Skeletal muscle tissue (tissue), 4 donors: ENCODE results near the gene SMAD3. TPM values are rescaled to one million over a fixed set of nuclear protein-coding genes. Genes with fewer than 3 reads are reported as not detected.

Source experiments
- H3K27ac ChIP-seq: one replicate; pipeline ENCODE4 v1.7.0; 2013; ENCODE audit warnings: mild to moderate bottlenecking, low read depth, low read length, inconsistent platforms
- H3K27me3 ChIP-seq, 3 donors: one replicate each; pipeline ENCODE4 v1.7.0; 2013; ENCODE audit warnings: low read length in 3 of 3; ENCODE audit not compliant: control insufficient read depth in 3 of 3, insufficient read depth in 3 of 3
- H3K36me3 ChIP-seq, 3 donors: one replicate each; pipeline ENCODE4 v1.7.0; 2013; ENCODE audit warnings: low read length in 3 of 3; ENCODE audit not compliant: control insufficient read depth in 3 of 3, insufficient read depth in 3 of 3
- H3K4me1 ChIP-seq, 3 donors: one replicate each; pipeline ENCODE4 v1.7.0; 2013; ENCODE audit warnings: low read length in 3 of 3, mild to moderate bottlenecking in 3 of 3; ENCODE audit not compliant: control insufficient read depth in 3 of 3, insufficient read depth in 3 of 3
- H3K4me3 ChIP-seq, 3 donors: one replicate each; pipeline ENCODE4 v1.7.0; 2013; ENCODE audit warnings: low read length in 3 of 3
- H3K9ac ChIP-seq, 3 donors: one replicate each; pipeline ENCODE4 v1.7.0; 2013; ENCODE audit warnings: low read length in 3 of 3, mild to moderate bottlenecking in 3 of 3, moderate library complexity in 2 of 3, low read depth in 1 of 3
- H3K9me3 ChIP-seq, 3 donors: one replicate each; pipeline ENCODE4 v1.7.0; 2013; ENCODE audit warnings: low read length in 3 of 3; ENCODE audit not compliant: control insufficient read depth in 3 of 3
- total RNA-seq: library from RNA; depleted of rRNA; stranded (reverse); fragments of >200 nt; gene quantifications from one replicate; pipeline ENCODE4 v1.2.3, GENCODE V29; 2014
- donor health status: Osteomylitis.

The SMAD3 gene
- total RNA-seq, 1 donor from 2014 or later = 17.2 TPM

- no peaks in the 10 kb centered on the region for H3K27me3 ChIP-seq
- peaks cover 92 to 96% (median 93%) of the 10 kb centered on the region in 3 donors for H3K4me1 ChIP-seq
Measured at GRCh38 chr15:67079361-67079760, 14.0 kb downstream of the SMAD3 start.

GRCh38 chr15:67080118-67080899, 14.9 kb downstream of the SMAD3 start:
- H3K27me3 ChIP-seq = no peaks in the 10 kb centered on the region
- H3K36me3 ChIP-seq = peaks cover 0 to 3% (median 0%) of the 10 kb centered on the region in 3 donors
- H3K4me1 ChIP-seq = peaks cover 92 to 96% (median 94%) of the 10 kb centered on the region in 3 donors
- H3K4me3 ChIP-seq = peak overlapping the region; percentile 42 to 54 (median 47)
- peak overlapping the region; percentile 92 for H3K27ac ChIP-seq
- H3K9me3 ChIP-seq = no peaks in the 10 kb centered on the region
- peak overlapping the region; percentile 27 to 79 (median 47) for H3K9ac ChIP-seq

More at GRCh38 chr15:67079361-67079760, 14.0 kb downstream of the SMAD3 start:
- peaks cover 0 to 3% (median 0%) of the 10 kb centered on the region in 3 donors for H3K36me3 ChIP-seq
- no peaks in the 10 kb centered on the region for H3K9me3 ChIP-seq
- no peak overlapping the region for H3K4me3 ChIP-seq
- peak overlapping the region; percentile 92 for H3K27ac ChIP-seq
- no peak overlapping the region for H3K9ac ChIP-seq

- Histone ChIP-seq H3K9me3 (no peaks in the 10 kb centered on the region), H3K36me3 (peaks cover 0 to 3% (median 0%) of the 10 kb centered on the region in 3 donors), H3K4me1 (peaks cover 94 to 97% (median 95%) of the 10 kb centered on the region in 3 donors), H3K4me3 (peak overlapping the region; percentile 42 to 54 (median 47)), H3K9ac (peak overlapping the region; percentile 27 to 79 (median 58)), H3K27me3 (no peaks in the 10 kb centered on the region), H3K27ac (peak overlapping the region; percentile 92)
Measured at GRCh38 chr15:67080900-67081431, 15.6 kb downstream of the SMAD3 start.

- no peaks in the 10 kb centered on the region for H3K27me3 ChIP-seq
- no peaks in the 10 kb centered on the region for H3K36me3 ChIP-seq
- H3K4me3 ChIP-seq = peak overlapping the region in 1 of 3 donors; percentile 3
- peaks cover 93 to 97% (median 95%) of the 10 kb centered on the region in 3 donors for H3K4me1 ChIP-seq
- no peaks in the 10 kb centered on the region for H3K9me3 ChIP-seq
- H3K9ac ChIP-seq = peak overlapping the region in 2 of 3 donors; percentile 15 to 55
- H3K27ac ChIP-seq = peak overlapping the region; percentile 92
Measured at GRCh38 chr15:67082007-67082536, 16.7 kb downstream of the SMAD3 start.

GRCh38 chr15:67083135-67083762, 17.8 kb downstream of the SMAD3 start:
- Histone ChIP-seq H3K9ac (peak overlapping the region in 2 of 3 donors; percentile 18 to 39), H3K4me3 (no peak overlapping the region), H3K4me1 (peaks cover 94 to 97% (median 95%) of the 10 kb centered on the region in 3 donors), H3K36me3 (no peaks in the 10 kb centered on the region), H3K9me3 (no peaks in the 10 kb centered on the region), H3K27ac (peak overlapping the region; percentile 92), H3K27me3 (no peaks in the 10 kb centered on the region)

GRCh38 chr15:67084561-67084960, 19.2 kb downstream of the SMAD3 start:
- H3K4me1 ChIP-seq = peaks cover 95 to 97% (median 97%) of the 10 kb centered on the region in 3 donors
- H3K27me3 ChIP-seq = no peaks in the 10 kb centered on the region
- H3K36me3 ChIP-seq = no peaks in the 10 kb centered on the region
- no peaks in the 10 kb centered on the region for H3K9me3 ChIP-seq
- H3K27ac ChIP-seq = no peak overlapping the region
- peak overlapping the region in 1 of 3 donors; percentile 20 for H3K9ac ChIP-seq
- no peak overlapping the region for H3K4me3 ChIP-seq

GRCh38 chr15:67085237-67085817, 19.9 kb downstream of the SMAD3 start:
- no peaks in the 10 kb centered on the region for H3K36me3 ChIP-seq
- no peak overlapping the region for H3K27ac ChIP-seq
- peaks cover 94 to 97% (median 97%) of the 10 kb centered on the region in 3 donors for H3K4me1 ChIP-seq
- no peaks in the 10 kb centered on the region for H3K27me3 ChIP-seq
- H3K4me3 ChIP-seq = no peak overlapping the region
- no peak overlapping the region for H3K9ac ChIP-seq
- H3K9me3 ChIP-seq = no peaks in the 10 kb centered on the region

GRCh38 chr15:67085818-67086636, 20.6 kb downstream of the SMAD3 start:
- Histone ChIP-seq H3K27me3 (no peaks in the 10 kb centered on the region), H3K9ac (no peak overlapping the region), H3K4me1 (peaks cover 94 to 98% (median 97%) of the 10 kb centered on the region in 3 donors), H3K36me3 (no peaks in the 10 kb centered on the region), H3K9me3 (no peaks in the 10 kb centered on the region), H3K27ac (no peak overlapping the region), H3K4me3 (no peak overlapping the region)

- H3K27ac ChIP-seq = no peak overlapping the region
- H3K27me3 ChIP-seq = no peaks in the 10 kb centered on the region
- no peak overlapping the region for H3K4me3 ChIP-seq
- H3K36me3 ChIP-seq = no peaks in the 10 kb centered on the region
- H3K4me1 ChIP-seq = peaks cover 94 to 98% (median 96%) of the 10 kb centered on the region in 3 donors
- H3K9ac ChIP-seq = peak overlapping the region in 1 of 3 donors; percentile 13
- H3K9me3 ChIP-seq = no peaks in the 10 kb centered on the region
Measured at GRCh38 chr15:67086637-67086914, 21.2 kb downstream of the SMAD3 start.
